Measurements from ENCODE around the gene RCC2.
"Not testable (repeated sequence)": the region's sequence is repeated elsewhere in the genome, so short reads cannot be mapped to it uniquely, and the experiment has no call there.

Gene RCC2

DNA sequence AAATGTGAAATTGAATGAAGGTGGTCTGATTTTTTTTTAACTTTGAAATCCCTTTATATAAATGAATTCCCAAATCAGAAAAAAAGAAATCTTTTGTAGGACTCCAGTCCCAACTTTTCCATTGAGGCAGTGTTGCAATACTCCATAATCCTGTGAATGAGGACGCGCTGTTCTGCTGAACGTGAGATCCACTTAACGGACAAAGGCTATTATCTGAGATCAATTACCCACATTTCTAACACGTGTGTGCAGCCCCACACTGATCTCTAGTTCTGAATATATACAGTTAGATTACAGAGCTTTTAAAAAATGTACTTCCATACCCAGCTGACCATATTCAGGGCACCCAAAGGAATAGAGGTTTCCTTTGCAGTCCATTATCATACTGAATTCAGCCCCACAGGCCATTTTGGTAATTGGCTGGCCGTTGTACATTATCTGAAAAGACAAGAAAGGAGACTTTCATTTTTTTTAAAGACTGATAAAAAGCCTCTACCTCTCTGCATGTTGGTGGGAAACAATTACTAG lies 19.0 kb downstream of the RCC2 start:
- TF ChIP-seq, protein P1, sequence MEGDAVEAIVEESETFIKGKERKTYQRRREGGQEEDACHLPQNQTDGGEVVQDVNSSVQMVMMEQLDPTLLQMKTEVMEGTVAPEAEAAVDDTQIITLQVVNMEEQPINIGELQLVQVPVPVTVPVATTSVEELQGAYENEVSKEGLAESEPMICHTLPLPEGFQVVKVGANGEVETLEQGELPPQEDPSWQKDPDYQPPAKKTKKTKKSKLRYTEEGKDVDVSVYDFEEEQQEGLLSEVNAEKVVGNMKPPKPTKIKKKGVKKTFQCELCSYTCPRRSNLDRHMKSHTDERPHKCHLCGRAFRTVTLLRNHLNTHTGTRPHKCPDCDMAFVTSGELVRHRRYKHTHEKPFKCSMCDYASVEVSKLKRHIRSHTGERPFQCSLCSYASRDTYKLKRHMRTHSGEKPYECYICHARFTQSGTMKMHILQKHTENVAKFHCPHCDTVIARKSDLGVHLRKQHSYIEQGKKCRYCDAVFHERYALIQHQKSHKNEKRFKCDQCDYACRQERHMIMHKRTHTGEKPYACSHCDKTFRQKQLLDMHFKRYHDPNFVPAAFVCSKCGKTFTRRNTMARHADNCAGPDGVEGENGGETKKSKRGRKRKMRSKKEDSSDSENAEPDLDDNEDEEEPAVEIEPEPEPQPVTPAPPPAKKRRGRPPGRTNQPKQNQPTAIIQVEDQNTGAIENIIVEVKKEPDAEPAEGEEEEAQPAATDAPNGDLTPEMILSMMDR (IDR thresholded peaks at IDR 0.05; ENCODE audit: insufficient read depth, low read depth, low read length, missing control alignments), result no peak
- no peak for DNase-seq (ENCODE audit: low read depth)

DNA sequence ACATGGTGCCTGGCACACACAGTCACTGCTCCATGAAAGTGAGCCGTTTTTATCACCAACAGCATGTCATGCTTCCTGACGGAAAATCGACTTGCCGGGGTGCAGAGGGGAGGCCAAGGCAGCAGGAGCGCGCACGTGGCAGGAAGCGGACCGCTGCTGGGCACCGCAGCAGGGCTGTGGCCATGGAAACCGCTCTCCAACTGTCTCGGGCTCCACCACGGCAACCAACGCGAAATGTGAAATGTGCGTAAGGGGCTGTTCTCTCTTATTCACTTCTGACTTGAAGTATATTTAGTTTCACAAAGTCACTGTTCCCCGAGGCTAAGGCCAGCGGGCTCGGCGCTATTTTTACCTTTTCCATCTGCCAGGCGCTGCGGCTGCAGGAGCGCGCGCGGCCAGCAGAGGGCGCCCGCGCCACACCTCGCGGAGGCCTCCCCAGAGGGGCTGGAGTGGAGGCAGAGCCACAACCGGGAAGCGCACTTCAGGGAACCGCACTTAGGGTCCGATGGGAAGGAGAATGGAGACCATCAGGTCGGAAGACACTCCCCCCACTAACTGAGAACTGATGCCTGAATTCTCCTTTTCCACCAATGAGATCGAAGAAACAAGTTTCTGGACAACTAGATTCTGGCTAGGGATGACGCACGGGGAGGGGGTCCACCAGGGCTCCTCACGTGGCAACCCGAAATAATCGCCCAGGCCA lies 19.7 kb downstream of the RCC2 start:
- TF ChIP-seq, protein P1 (IDR thresholded peaks at IDR 0.05; ENCODE audit: insufficient read depth, low read depth, low read length, missing control alignments), result peak; percentile 99
- DNase-seq (ENCODE audit: low read depth), result peak; percentile 46
- H3K4me3 ChIP-seq (ENCODE audit: low read depth, low read length), result no peak overlapping the region

More for the DNA sequence above, 19.0 kb downstream of the RCC2 start:
- H3K4me3 ChIP-seq (ENCODE audit: low read depth, low read length), result no peak overlapping the region

DNA sequence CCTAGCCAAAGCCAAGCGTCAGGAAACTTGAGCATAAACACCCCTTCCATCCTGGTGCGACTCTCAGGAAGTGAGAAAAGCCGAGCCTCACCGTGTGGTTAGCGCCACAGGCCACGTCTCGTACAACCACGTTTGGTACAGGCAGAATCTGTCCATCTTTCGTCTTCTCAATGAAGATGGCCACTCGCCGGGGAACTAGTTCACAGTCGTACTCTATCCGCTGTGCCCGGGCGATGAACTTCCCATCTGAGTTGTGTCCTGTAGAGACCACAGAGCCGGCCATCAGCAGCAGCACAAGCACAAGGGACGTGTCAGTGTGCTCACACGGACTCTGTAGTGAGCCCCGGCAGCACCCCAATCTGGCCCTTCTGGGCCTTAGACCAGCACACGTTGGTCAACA lies 23.1 kb downstream of the RCC2 start:
- TF ChIP-seq, protein P1 (IDR thresholded peaks at IDR 0.05; ENCODE audit: insufficient read depth, low read depth, low read length, missing control alignments), result no peak
- H3K4me3 ChIP-seq (ENCODE audit: low read depth, low read length), result no peak overlapping the region
- DNase-seq (ENCODE audit: low read depth), result no peak

DNA sequence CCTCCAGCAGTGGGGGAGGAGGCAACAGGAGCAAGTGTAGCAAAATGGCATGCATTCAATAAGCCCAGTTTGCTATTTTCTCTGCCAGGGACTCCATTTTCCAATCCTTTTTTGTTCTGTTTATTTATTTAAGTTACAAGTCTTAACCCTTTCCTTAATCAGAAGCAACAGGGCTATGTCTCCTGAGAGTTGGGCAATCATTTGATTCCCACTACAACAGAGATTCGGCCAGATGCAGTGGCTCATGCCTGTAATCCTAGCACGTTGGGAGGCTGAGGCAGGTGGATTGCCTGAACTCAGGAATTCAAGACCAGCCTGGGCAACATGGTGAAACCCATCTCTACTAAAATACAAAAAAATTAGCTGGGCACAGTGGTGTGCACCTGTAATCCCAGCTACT lies 25.5 kb downstream of the RCC2 start:
- H3K4me3 ChIP-seq (ENCODE audit: low read depth, low read length), result no peak overlapping the region
- no peak for DNase-seq (ENCODE audit: low read depth)
- TF ChIP-seq, protein P1 (IDR thresholded peaks at IDR 0.05; ENCODE audit: insufficient read depth, low read depth, low read length, missing control alignments), result no peak

DNA sequence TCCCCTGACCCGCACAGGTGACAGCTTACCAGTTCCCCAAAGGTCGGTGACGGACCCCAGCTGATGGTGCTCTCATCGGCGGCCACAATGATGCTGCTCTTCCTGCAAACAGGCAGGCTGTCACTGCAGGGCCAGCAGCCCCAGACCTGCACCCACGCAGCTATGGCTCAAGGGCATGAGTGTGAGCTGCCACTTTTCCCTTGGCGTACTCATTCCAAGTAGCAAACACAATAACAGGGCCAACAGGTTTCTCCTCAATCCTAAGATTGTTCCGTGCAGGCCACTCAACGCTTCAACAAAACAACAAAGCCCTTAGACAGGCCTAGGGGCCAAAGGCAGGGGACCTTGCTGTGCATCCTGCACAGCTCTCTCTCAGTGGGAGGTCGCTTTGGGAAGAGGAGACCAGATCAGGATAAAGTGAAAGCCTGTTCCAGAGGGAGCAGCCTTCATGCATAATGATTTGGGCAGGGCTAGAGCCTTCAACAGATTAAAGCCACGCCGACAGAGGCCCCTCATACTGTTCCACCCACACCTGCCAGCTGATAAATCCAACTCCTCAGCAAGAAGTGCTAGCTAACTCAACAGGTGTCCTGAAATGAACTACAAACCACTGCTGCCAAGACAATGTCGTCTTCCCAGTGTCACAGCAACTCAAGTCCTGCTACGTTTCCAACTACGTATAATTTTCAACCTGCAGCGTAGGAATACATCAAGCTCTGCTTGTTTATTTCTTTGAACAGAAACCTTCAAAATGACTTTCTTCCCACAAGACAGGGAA lies 27.2 kb downstream of the RCC2 start:
- TF ChIP-seq, protein P1 (IDR thresholded peaks at IDR 0.05; ENCODE audit: insufficient read depth, low read depth, low read length, missing control alignments), result no peak
- DNase-seq (ENCODE audit: low read depth), result no peak

DNA sequence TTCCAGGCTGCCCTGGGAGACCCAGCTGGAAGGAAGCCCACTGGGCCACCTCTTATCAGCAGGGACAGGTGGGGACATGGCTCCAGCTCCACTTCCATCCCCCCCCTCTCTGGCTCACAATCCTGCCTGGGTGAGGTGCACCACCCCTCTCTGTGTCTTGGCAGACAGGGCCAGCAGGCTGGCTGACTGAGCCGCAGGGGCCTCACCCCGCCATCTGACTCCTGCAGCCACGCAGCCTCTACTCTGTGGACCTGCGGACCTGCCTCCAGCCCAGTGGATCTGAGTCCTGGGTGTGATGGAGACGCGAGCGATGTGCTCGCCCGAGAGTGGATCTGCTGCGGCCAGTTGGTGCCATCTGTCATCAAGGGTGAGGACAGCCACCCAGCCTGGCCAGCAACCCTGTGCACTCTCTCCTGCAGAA lies 30.1 kb downstream of the RCC2 start:
- TF ChIP-seq, protein P1 (IDR thresholded peaks at IDR 0.05; ENCODE audit: insufficient read depth, low read depth, low read length, missing control alignments), result no peak
- no peak for DNase-seq (ENCODE audit: low read depth)
- H3K4me3 ChIP-seq (ENCODE audit: low read depth, low read length), result no peak overlapping the region

More for the DNA sequence above, 27.2 kb downstream of the RCC2 start:
- no peak overlapping the region for H3K4me3 ChIP-seq (ENCODE audit: low read depth, low read length)

DNA sequence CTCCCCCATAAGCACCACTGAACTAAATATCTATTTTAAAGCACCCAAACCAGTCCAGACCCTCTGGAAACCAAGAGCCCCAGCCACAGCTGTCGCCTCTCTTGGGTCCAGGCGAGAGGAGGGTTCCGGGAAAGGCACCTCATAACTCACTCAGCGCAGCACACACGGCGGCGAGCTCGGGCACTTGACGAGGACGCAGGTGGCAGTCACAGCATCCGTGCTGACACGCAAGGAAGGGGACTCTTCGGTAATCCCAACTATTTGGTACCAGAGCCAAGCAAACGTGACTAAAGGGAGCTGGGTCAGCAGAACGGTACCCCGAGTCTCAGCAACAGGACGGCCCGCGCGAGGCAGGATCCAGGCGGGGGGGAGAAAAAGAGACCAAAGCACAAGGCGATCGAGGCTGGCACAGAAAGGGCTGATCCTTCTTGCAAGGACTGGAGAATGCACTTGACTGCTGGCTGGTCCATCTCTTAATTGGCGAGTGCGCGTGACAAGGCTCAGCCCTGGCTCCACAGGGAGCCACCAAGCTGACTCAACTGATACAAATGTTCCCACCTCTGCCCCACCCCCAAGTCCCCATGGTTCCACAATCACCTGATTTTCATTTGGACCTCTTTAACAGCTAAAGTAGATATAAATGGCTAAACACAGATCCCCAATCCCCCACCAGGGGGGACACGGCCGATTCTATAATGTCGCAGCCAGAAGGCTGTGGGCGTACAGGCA lies 31.5 kb downstream of the RCC2 start:
- H3K4me3 ChIP-seq (ENCODE audit: low read depth, low read length); DNase-seq (ENCODE audit: low read depth): not testable (repeated sequence)

DNA sequence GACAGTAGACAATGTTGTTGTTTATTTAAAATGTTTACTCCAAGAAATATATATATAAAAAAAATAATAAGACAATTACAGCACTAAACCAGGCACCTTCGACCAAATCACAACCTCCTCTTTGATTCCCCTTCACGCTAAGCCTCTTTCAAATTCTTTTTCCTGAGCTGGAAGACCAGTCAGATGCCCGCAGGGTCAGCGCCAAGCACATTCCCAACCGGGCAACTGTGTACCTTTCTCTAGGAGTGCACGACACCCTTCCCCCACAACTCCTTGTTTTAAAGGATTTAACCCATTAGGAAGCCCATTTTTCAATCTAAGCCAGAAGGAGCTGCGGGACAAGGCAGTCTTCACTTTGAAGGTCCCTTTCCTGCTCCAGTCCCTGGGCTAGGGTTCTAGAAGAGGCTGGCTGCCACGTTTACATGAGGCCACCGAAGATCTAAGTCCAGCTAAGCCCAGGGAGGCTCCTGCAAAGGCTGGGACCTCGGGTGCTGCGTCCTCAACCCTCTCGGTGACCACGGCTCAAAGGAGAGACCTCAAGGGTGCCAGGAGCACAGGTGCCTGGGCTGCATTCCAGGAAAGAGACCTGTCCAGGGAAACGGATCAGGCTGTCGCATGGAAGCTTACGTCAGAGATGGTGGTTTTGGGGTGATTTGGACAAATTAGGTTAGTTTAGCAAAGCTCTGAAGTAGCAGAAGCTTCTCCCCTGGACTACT lies 32.6 kb downstream of the RCC2 start:
- DNase-seq (ENCODE audit: low read depth); H3K4me3 ChIP-seq (ENCODE audit: low read depth, low read length): not testable (repeated sequence)
